ENCODE results near the gene SPINK13. TPM values are rescaled to one million over a fixed set of nuclear protein-coding genes. Genes with fewer than 3 reads are reported as not detected.
A peak's percentile ranks its signal among the peaks of the same experiment; 100 is the strongest.

Gene SPINK13
- total RNA-seq, 1 experiment from 2014 or later: not detected

GRCh38 chr5:148312153-148312552 lies 43.6 kb downstream of the SPINK13 start, which contains the start of gene SPINK7:
Gene SPINK7 (plus strand): TSS chr5:148312423. CDS start chr5:148312484, 61 bp downstream.
- no peak for DNase-seq (ENCODE audit: low spot score)

- DNase-seq (ENCODE audit: low spot score): peak; percentile 45
These were observed 45.6 kb downstream of the SPINK13 start for GRCh38 chr5:148314187-148314586.

- DNase-seq (ENCODE audit: low spot score): no peak
These were observed 46.1 kb downstream of the SPINK13 start for GRCh38 chr5:148314731-148315130.

- DNase-seq (ENCODE audit: low spot score): peak; percentile 21
These were observed 51.7 kb downstream of the SPINK13 start for GRCh38 chr5:148320011-148320963.

GRCh38 chr5:148333262-148333849 lies 64.8 kb downstream of the SPINK13 start:
- no peak for DNase-seq (ENCODE audit: low spot score)

- DNase-seq (ENCODE audit: low spot score): no peak
These were observed 66.7 kb downstream of the SPINK13 start, which contains the start of gene SPINK9 for GRCh38 chr5:148335259-148335658. Gene SPINK9 (plus strand): TSS chr5:148335559. CDS start chr5:148335614, 55 bp downstream.

Small RNAs within 50 kb of the gene (small RNA-seq; reads per million reads assigned to genes)
- not detected for gene HMGN1P16

Other genes starting within 250 kb of the SPINK13 start
- 0.39 and 0.76 TPM in 2 replicates for gene SPINK5, start 204.8 kb upstream of the SPINK13 start, total RNA-seq (2014; rRNA removed; shearing (Covaris generic))
- gene SPINK14, start 100.2 kb upstream of the SPINK13 start, total RNA-seq (2014; rRNA removed; shearing (Covaris generic)): not detected in 2 replicates
- gene SPINK6, start 65.8 kb upstream of the SPINK13 start, total RNA-seq (2014; rRNA removed; shearing (Covaris generic)): not detected in 2 replicates
- gene MARCOL, start 30.3 kb upstream of the SPINK13 start, total RNA-seq (2014; rRNA removed; shearing (Covaris generic)): not detected in 2 replicates
- not detected in 2 replicates for gene SPINK7, start 43.6 kb downstream of the SPINK13 start, total RNA-seq (2014; rRNA removed; shearing (Covaris generic))
- gene SPINK9, start 66.8 kb downstream of the SPINK13 start, total RNA-seq (2014; rRNA removed; shearing (Covaris generic)): not detected in 2 replicates
- 21.4 and 24.2 TPM in 2 replicates for gene FBXO38, start 115.2 kb downstream of the SPINK13 start, total RNA-seq (2014; rRNA removed; shearing (Covaris generic))

Measured in HT-29 (cell line).